IPS-20b (cell line): ENCODE results near the gene ADCK2.
"Not testable (repeated sequence)": the region's sequence is repeated elsewhere in the genome, so short reads cannot be mapped to it uniquely, and the experiment has no call there.

Experiments used
- H3K27ac ChIP-seq: one replicate; pipeline ENCODE4 v1.5.1; 2013; ENCODE audit warnings: low read length
- H3K27me3 ChIP-seq: 2 replicates; pipeline ENCODE4 v1.6.1; 2013; ENCODE audit warnings: mild to moderate bottlenecking, low read length, inconsistent platforms; ENCODE audit not compliant: insufficient read depth
- H3K36me3 ChIP-seq: 2 replicates; pipeline ENCODE4 v1.6.1; 2013; ENCODE audit warnings: low read depth, mild to moderate bottlenecking, inconsistent platforms, low read length, moderate library complexity; ENCODE audit not compliant: insufficient read depth
- H3K4me1 ChIP-seq: 2 replicates; pipeline ENCODE4 v1.6.1; 2013; ENCODE audit warnings: mild to moderate bottlenecking, control low read depth, inconsistent platforms, low read length, moderate library complexity; ENCODE audit not compliant: insufficient read depth
- H3K4me3 ChIP-seq: 2 replicates; pipeline ENCODE4 v1.5.1; 2013; ENCODE audit warnings: mild to moderate bottlenecking, low read length, inconsistent platforms
- H3K9ac ChIP-seq: 2 replicates; pipeline ENCODE4 v1.6.1; 2013; ENCODE audit warnings: low read depth, mild to moderate bottlenecking, inconsistent platforms, low read length, moderate library complexity
- H3K9me3 ChIP-seq: 2 replicates; pipeline ENCODE4 v1.6.1; 2013; ENCODE audit warnings: mild to moderate bottlenecking, low read depth, low read length, inconsistent platforms; ENCODE audit not compliant: insufficient read depth

ADCK2 gene

GRCh38 chr7:140639366-140640053 is 33.2 kb upstream of the ADCK2 start:
- Histone ChIP-seq H3K4me3 (peak overlapping the region; percentile 74), H3K9me3 (no peaks in the 10 kb centered on the region), H3K36me3 (no peaks in the 10 kb centered on the region), H3K27me3 (peaks cover 31% of the 10 kb centered on the region), H3K27ac (no peak overlapping the region), H3K9ac (peak overlapping the region; percentile 63; the same call in 1 of the 2 replicates), H3K4me1 (peaks cover 24% of the 10 kb centered on the region)

- Histone ChIP-seq H3K4me3 (peak overlapping the region; percentile 74), H3K4me1 (peaks cover 24% of the 10 kb centered on the region), H3K27ac (no peak overlapping the region), H3K36me3 (no peaks in the 10 kb centered on the region), H3K9me3 (no peaks in the 10 kb centered on the region), H3K9ac (peak overlapping the region; percentile 63; the same call in 1 of the 2 replicates), H3K27me3 (peaks cover 31% of the 10 kb centered on the region)
Measured at GRCh38 chr7:140640060-140640637, 32.6 kb upstream of the ADCK2 start.

GRCh38 chr7:140640727-140641523 is 31.8 kb upstream of the ADCK2 start, which contains the start of gene DENND2A:
Gene DENND2A (minus strand): TSS chr7:140640813. CDS start chr7:140602397, 38,416 bp downstream.
- Histone ChIP-seq H3K9me3 (no peaks in the 10 kb centered on the region), H3K4me3 (peak within 1 kb of the TSS; percentile 74), H3K9ac (peak within 1 kb of the TSS; percentile 63; the same call in 1 of the 2 replicates), H3K4me1 (peaks cover 18% of the 10 kb centered on the region), H3K36me3 (no peaks in the 10 kb centered on the region), H3K27ac (no peak within 1 kb of the TSS), H3K27me3 (peaks cover 31% of the 10 kb centered on the region)

DNA sequence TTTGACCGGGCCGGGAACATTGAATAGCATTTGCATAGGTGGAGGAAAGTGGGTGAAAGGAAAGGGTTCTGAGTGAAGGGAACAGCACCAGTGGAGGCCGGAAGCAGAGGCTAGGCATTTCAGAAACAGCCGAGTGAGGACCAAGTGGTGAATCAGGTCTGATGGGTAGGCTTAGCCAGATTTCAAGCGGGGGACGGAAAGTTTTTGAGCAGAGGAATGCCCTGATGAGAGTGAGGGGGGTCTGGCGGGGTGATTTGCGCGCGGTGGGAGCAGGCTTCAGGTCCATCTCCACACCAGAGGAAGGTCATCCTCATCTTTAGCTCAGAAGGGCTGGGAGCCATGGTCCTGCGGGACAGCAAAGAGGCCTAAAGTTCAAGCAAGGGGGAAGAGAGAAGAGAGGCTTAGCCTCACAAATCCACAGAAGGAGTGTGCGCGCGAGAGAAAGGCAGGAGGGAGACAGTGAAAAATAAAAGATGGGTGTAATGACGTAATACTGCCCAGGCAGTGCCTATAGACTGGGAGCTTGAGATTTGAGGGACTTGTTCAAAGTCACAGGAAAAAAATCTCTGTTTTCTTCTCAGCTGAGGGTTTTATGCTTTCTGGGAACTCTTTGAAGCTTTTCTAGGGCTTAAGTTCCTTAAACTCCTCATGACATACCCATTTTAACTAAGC is 31.1 kb upstream of the ADCK2 start:
- peak overlapping the region; percentile 61; the same call in 1 of the 2 replicates for H3K9ac ChIP-seq
- peak overlapping the region; percentile 74 for H3K4me3 ChIP-seq

GRCh38 chr7:140643416-140643815 is 29.3 kb upstream of the ADCK2 start:
- Histone ChIP-seq H3K27ac (no peak overlapping the region), H3K9ac (no peak overlapping the region), H3K27me3 (peaks cover 31% of the 10 kb centered on the region), H3K4me3 (no peak overlapping the region), H3K36me3 (no peaks in the 10 kb centered on the region), H3K9me3 (no peaks in the 10 kb centered on the region), H3K4me1 (no peaks in the 10 kb centered on the region; the same call in 1 of the 2 replicates)

More for the DNA sequence above, 31.1 kb upstream of the ADCK2 start:
- H3K9me3 ChIP-seq, result no peaks in the 10 kb centered on the region
- peaks cover 13% of the 10 kb centered on the region for H3K4me1 ChIP-seq
- no peak overlapping the region for H3K27ac ChIP-seq
- no peaks in the 10 kb centered on the region for H3K36me3 ChIP-seq
- peaks cover 31% of the 10 kb centered on the region for H3K27me3 ChIP-seq

DNA sequence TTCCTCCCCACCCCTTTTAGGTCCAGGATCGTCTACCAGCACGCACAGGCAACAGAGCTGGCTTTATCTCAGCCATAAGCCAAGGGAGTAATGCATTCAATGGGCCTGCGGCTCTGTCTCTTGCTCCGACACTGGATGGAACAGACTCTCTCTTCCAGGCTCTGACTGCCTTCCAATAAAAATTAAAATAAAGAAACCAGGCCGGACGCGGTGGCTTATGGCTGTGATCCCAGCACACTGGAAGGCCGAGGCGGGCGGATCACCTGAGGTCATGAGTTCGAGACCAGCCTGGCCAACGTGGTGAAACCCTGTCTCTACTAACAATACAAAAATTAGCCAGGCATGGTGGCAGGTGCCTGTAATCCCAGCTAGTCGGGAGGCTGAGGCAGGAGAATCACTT is 28.0 kb upstream of the ADCK2 start:
- not testable (repeated sequence) for H3K27ac ChIP-seq, H3K36me3 ChIP-seq, H3K4me1 ChIP-seq, H3K9ac ChIP-seq, H3K4me3 ChIP-seq, H3K9me3 ChIP-seq
- H3K27me3 ChIP-seq, result peaks cover 25% of the 10 kb centered on the region

DNA sequence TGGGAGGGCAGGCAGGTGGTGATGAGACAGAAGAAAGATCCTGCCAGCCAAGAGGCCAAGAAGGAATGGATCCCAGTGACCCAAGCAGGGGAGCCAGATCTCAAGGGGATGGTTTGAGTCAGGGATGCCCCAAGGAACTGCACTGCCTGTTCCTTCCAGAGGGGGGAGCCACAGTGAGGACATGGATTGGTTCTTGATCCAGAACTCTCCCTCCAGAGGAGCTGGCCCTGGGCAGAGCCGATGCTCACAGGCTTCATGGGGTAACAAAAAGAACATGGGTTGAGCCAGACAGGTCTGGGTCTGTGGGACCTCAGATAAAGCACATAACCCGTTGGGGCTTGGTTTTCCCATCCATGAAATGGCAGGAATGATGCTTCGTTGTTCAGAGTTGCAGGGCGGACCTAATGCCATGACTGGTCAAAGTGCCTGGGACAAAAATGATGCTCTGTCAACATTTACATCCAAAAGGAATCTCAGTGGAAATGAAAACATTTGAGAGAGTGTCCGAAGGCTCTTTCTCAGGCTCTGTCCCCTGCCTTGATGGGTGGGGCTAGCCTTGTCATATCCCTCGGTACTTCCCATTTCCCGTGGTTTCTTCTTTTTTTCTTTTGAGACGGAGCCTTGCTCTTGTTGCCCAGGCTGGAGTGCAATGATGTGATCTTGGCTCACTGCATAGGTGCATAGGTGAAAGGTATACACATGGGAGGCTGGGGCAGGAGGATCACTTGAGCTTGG is 27.4 kb upstream of the ADCK2 start:
- Histone ChIP-seq H3K27me3 (peaks cover 21% of the 10 kb centered on the region), H3K27ac (no peak overlapping the region), H3K4me1 (no peaks in the 10 kb centered on the region; the same call in 1 of the 2 replicates), H3K36me3 (no peaks in the 10 kb centered on the region), H3K9ac (no peak overlapping the region), H3K9me3 (no peaks in the 10 kb centered on the region), H3K4me3 (no peak overlapping the region)

DNA sequence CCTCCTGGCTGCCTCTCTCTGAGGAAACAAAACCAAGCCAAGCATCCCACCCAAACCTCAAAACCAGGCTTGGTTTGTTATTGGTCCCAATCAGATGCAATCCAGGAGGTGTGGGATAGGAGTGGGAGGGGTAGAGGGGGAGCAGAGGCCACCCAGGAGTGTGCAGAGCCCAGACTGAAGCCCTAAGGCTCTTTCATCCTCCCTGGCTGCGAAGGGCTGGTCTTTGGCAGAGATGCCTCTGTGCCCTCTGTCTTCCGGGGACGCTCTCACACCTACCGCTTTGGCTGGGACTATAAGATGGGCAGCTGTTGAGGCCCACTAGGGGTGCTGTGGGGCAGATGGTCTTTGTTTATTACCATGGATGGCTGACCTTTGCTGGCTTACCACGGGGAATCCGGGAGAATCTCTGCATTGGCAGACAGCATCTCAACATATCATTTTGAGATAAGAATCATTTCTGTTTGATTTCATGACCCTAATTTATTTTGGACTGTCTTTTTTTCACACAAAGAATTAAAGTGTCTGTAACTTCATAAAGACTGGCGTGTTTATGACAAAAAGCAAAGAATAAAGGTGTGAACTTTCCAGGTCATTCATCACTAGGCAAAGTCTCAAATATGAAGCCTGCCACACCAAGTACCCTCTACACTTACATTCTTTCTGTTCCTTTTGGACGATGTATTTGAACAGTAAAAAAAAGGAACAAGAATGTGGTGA is 25.7 kb upstream of the ADCK2 start:
- no peak overlapping the region for H3K9ac ChIP-seq
- H3K9me3 ChIP-seq, result no peaks in the 10 kb centered on the region
- no peaks in the 10 kb centered on the region for H3K36me3 ChIP-seq
- H3K4me1 ChIP-seq, result no peaks in the 10 kb centered on the region; the same call in 1 of the 2 replicates
- peaks cover 7% of the 10 kb centered on the region; the same call in 1 of the 2 replicates for H3K27me3 ChIP-seq
- no peak overlapping the region for H3K4me3 ChIP-seq
- no peak overlapping the region for H3K27ac ChIP-seq

GRCh38 chr7:140649556-140650205 is 23.1 kb upstream of the ADCK2 start:
- no peaks in the 10 kb centered on the region; the same call in 1 of the 2 replicates for H3K4me1 ChIP-seq
- H3K9ac ChIP-seq, result no peak overlapping the region
- no peak overlapping the region for H3K4me3 ChIP-seq
- H3K27me3 ChIP-seq, result no peaks in the 10 kb centered on the region
- no peaks in the 10 kb centered on the region for H3K36me3 ChIP-seq
- no peaks in the 10 kb centered on the region for H3K9me3 ChIP-seq
- H3K27ac ChIP-seq, result no peak overlapping the region

DNA sequence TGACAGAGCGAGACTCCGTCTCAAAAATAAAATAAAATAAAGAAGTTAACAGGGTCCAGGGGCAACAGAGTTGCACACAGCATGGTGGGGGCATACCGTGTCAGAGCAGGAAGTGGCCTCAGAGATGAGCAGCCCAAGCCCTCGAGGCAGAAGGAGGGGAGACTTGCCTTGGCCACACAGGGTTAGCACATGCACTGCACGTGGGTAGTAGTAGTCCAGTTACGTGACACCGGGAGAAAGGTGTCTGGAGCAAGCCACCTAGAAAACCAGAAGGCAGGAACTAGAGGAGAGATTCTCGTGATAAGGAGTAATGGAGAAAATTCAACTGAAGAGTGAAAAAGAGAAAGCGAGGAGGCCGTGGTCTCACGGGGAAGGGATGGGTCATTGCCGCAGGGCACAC is 22.4 kb upstream of the ADCK2 start:
- H3K9ac ChIP-seq, result no peak overlapping the region
- no peak overlapping the region for H3K4me3 ChIP-seq
- H3K9me3 ChIP-seq, result no peaks in the 10 kb centered on the region
- H3K27me3 ChIP-seq, result no peaks in the 10 kb centered on the region
- no peak overlapping the region for H3K27ac ChIP-seq
- H3K4me1 ChIP-seq, result no peaks in the 10 kb centered on the region; the same call in 1 of the 2 replicates
- H3K36me3 ChIP-seq, result no peaks in the 10 kb centered on the region
